ENCODE results near the gene CFAP69.

CFAP69 gene, protein sequence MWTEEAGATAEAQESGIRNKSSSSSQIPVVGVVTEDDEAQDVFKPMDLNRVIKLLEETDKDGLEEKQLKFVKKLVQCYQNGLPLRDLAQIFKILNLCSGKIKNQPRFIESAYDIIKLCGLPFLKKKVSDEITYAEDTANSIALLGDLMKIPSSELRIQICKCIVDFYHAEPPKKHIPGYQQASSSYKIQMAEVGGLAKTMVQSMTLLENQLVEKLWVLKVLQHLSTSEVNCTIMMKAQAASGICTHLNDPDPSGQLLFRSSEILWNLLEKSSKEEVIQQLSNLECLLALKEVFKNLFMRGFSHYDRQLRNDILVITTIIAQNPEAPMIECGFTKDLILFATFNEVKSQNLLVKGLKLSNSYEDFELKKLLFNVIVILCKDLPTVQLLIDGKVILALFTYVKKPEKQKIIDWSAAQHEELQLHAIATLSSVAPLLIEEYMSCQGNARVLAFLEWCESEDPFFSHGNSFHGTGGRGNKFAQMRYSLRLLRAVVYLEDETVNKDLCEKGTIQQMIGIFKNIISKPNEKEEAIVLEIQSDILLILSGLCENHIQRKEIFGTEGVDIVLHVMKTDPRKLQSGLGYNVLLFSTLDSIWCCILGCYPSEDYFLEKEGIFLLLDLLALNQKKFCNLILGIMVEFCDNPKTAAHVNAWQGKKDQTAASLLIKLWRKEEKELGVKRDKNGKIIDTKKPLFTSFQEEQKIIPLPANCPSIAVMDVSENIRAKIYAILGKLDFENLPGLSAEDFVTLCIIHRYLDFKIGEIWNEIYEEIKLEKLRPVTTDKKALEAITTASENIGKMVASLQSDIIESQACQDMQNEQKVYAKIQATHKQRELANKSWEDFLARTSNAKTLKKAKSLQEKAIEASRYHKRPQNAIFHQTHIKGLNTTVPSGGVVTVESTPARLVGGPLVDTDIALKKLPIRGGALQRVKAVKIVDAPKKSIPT

DNA sequence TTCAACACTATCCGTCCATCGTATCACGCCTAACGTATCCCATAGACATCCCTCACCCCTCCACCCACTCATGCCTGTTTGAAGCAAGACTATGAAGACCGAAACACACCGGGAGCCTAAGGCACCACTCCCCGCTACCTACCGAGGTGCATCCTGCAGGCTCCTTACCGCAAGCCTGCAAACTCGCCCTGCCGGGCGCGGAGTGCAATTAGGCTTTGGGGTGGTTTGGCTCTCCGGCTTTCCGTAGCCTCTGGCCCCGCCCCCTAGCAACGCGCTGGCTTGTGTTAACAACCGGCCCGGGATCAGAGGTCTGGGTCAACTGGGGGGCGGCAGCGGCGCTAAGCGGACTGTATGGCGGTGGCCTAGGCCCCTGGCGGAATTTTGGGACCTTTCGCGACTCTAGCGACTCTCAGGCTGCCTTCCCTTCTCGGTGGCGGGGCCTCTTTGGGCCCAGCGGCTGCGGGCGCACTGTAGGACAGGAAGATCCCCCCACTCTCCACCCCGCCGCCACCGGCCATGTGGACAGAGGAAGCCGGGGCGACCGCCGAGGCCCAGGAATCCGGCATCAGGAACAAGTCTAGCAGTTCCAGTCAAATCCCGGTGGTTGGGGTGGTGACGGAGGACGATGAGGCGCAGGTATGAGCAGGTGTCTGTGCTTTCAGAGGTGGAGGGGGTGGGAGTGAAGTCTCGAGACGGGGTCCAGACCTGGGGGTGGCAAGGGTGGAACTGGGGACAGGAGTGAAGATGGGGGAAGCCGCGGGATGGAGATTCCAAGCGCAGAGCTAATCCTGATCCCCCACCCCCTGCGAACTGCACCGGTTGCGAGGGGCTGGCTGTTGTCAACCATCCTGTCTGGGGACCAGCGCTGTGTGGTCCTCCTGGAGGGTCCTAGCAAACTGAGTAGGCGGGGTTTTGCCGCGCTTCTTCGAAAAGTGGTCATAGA is at the start of gene CFAP69:
Gene CFAP69, plus strand, starts transcription at position 266 of the 943 bp plus-strand sequence. Its CDS starts 251 bp downstream, at position 517.
- peak; percentile 82 to 86 for DNase-seq

DNA sequence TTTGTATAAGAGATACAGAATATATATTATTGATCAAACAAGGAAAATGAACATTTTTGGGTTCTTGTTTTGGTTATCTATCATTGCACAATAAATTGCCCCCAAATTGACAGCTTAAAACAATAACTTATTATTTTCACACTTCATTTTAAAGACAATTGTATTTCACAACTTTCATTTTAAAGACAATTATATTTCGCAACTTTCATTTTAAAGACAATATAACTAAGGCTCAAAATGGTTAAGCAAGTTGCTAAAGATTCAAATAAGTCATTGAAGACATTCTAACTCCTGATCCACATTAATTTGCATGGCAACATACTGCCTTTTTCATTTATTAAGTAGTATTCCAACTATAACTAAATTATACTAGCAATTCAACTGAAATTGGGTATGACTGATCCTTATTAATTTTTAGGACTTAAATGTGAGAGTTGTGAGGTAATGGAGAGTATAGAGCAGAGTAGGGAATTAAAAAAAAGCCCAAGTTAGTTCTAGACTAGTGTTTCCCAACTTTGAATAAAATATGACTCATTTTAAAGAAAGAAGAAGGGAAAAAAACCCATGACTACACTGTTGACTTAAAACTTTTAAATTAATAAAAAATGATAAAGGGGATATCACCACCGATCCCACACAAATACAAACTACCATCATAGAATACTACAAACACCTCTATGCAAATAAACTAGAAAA is 43.3 kb upstream of the CFAP69 start:
- no peak for DNase-seq

DNA sequence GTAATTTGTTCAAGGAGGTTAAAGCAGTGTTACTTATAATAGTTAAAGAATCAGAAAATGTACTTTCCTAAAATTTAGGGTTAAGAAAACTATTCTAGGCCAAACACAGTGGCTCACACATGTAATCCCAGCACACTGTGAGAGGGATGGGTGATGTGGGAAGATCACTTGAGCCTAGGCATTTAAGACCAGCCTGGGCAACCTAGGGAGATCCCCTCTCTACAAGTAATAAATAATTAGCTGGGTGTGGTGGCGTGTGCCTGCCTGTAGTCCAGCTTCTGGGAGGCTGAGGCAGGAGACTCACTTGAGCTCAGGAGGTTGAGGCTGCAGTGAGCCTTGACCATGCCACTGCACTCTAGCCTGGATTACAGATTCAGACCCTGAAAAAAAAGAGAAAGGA is 37.0 kb upstream of the CFAP69 start:
- no peak for DNase-seq

DNA sequence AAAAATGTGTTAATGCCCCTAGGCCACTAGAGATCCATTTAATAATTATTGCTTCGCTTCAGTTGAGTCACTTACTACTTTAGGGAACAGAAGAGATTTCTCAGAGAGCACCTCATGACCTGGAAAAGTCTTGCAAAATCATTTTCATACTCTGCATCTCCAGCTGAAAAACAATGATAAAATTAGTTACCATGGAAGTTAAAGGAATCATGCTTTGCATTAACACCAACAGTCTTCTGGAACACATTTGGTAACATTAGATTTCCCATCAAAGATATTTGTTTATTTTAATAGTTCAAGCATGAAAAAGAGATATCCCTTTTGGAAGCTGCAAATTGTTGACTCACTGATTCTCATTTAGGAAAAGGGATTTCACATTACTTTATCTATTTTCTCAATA is 35.2 kb upstream of the CFAP69 start:
- DNase-seq: no peak

DNA sequence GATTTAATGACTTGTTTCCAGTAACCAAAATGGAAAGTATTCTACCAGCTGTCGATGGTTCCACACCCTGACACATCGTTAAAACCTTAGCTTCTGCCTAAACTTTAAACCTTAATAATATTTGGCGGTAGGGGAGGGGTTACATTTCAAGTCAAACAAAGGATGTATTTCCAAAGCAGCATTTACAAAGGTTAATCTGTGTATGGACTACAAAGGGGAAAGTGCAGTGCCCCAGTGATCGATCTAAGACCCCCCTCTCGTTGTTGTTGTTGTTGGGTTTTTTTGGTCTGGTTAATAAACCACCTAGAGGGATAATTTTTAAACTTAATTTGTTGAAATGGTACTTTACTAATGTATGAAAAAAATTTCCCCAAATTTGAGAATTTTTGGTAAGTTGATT is 34.5 kb upstream of the CFAP69 start:
- DNase-seq: no peak

DNA sequence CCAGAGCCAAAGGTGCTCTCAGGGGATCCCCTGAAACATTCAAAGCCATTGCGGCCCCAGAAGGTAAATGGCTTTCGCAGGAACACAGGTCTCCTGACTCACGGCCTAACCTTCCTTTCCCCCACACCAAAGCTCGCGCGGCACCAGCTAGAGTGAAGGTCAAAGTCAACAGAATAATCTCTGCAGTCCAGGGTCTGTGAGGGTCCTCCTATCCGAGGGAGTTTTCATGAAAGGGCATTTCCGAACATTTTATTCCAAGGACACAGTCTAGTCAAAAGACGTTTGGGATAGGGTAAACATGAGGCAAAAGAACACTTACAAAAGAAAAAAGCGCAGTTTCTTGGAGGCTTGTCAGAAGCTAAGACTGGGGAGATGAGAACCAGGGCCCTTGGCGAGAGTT is 34.0 kb upstream of the CFAP69 start:
- no peak for DNase-seq

DNA sequence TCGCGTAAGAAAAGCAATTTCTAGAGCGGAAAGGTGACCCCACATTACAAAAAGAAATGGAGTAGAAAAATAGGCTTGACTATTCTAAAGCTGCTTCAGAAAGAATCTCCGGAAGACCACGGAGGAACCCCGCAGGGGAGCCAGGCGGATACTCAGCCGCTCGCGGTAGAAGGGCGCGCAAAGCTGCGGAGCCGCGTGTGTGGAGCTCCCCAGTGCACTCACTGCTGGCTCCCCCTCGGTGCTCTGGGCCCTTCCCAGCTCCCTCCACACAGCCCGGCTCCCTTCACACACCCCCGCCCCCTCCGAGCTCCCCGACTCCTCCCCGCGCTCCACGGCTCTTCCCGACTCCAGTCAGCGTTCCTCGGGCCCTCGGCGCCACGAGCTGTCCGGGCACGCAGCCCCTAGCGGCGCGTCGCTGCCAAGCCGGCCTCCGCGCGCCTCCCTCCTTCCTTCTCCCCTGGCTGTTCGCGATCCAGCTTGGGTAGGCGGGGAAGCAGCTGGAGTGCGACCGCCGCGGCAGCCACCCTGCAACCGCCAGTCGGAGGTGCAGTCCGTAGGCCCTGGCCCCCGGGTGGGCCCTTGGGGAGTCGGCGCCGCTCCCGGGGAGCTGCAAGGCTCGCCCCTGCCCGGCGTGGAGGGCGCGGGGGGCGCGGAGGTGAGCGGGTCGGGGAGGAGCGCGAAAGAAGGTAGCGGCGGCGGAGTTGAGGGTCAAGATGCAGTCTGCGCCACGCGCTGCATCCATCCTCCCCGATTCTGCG is 33.4 kb upstream of the CFAP69 start, which contains the start of gene STEAP2:
Gene STEAP2, plus strand, starts transcription at position 350 of the 758 bp plus-strand sequence. CDS start 13,343 bp downstream, outside the sequence.
- DNase-seq: peak in 1 of 2 donors; percentile 4

DNA sequence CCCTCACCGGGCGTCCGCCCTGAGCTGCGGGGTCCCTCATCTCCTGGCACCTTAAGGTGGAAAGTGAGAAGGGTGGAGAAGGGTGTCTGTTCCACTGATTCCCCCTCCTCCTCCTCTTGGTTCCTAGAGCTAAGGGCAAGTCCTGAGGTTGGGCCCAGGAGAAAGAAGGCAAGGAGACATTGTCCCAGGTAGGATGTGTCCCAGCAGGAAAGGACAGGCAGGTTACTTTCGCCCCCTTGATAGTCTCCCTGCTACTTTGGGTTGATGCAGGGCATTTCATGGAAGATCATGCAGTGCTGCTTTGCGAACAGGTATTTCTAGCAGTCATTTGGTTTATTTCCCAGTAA is 32.9 kb upstream of the CFAP69 start:
- DNase-seq: no peak

DNA sequence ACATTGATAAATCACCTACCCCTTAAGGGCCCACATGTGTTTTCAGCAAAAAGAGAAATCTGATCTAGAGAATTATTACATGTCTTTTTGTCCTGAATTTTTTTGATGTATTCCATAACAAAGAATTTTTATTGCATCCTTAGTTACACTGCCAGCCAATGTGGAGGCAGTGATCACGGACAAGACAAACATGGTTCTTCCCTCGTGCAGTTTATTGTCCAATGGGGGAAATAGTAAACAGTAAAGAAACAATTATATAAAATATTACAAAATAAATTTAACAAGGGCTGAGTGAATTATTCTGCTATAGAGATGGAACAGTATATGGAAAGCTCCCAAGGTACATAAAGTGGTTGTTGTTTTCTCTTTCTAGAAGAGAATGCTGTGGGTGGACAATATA is 31.5 kb upstream of the CFAP69 start:
- no peak for DNase-seq

DNA sequence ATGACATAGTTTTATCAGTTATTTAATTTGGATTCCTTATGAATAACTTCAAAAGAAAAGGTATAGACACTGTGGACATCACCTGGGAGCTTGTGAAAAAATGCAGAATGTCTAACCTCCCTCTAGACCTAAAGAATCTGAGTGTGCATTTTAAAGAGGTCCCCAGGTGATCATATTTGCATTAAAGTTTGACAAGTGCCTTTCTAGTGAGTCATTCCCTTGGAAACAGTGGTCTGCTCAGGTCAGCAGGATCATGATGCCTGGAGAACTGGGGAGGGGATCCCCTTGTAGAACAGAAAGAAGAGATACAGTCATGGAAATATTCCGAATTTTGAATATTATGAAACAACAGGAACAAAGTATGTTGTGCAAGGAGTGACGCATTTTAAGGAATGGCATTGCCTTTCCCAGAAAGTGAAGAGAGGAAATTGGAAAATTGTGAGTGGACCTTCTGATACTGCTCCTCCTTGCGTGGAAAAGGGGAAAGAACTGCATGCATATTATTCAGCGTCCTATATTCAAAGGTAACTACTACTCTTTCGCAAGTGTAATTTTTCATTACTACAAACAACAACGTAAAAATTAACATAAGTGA is 28.8 kb upstream of the CFAP69 start:
- no peak for DNase-seq

DNA sequence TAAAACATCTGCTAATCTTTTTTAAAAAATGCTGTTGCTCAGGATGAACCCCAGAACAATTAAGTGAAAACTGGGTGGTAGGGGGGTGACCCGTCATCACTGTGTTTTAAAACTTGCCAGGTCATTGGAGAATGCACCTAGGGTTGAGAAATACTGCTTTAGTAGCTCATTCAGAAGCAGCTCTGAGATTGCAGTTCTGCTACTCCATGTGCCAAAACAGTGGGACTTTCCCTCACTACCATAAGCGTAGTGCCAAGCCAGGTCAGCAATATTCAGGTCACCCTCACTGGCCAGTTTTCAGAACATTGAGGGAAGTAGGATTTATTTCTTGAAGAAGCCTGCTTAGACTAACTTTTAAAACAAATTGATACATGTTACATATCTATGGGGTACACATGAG is 28.2 kb upstream of the CFAP69 start:
- DNase-seq: no peak

DNA sequence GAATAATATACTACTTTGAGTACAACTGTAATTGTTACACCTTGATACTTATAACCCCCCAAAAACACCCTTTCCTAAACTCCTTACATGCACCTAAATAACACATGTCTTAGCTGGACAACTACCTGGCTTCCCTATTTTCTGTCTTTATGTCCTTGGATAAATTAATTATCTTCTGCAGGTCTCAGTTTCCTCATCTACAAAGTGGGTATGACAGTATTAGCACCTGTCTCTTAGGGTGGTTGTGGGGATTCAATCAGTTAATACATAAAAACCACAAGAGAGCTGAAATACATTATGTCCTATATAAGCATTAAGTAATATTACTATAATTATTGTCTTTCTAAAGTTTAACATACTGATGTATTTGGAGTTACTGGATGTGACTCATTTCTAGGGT is 22.6 kb upstream of the CFAP69 start:
- DNase-seq: no peak

DNA sequence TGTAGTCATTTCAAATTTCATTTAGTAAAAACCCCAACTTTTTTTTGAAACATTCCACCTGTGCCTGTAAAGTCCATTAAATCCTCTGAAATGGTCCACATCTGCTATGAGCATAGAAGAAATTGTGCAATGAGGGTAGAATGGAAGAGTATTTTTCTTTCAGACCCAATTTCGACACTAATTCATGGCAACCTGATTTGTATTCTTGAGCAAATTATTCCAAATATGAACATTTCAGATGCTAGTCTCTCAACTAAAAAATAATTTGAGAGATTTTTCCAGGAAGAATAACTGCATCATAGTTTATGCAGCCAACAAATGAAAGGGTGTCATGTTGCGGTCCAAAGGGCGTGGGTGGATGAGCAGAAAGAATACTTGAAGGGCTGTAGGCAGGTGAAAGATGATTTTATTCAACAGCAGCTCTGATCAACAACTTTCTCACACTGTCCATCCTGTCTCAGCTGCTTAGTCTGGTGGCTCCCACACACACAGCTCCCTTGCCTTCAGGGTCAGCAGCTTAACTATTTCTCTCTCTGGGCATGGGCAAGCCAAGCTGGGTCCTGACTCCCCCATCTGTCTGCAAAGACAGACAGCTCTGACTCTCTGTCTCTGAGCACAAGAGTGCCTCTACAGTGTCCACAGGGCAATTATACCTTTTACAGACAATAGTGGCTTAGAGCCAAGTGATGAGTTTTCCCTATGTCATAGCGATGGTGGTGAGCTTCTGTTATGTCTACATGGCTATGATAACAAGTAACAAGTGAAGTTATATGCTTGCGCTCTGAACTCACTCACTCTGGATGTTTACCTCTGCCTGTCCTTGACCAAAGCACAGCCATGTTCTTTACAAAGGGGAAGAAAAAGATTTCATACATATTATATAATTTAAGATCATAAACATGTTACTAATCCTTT is 21.9 kb upstream of the CFAP69 start:
- no peak for DNase-seq

DNA sequence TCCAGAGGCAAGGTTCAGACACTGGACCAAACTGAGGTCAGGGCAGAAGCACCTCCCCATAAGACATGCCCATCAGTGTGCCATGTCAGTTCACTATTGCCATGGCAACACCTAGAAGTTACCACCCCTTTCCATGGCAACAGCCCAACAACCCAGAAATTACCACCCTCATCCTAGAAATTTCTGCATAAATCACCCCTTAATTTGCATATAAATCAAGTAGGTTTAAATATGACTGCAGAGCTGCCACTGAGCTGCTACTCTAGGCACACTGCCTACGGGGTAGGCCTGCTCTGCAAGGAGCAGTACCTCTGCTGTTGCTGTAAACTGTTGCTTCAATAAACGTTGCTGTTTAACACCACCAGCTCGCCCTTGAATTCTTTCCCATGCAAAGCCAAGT is 20.8 kb upstream of the CFAP69 start:
- DNase-seq: no peak

DNA sequence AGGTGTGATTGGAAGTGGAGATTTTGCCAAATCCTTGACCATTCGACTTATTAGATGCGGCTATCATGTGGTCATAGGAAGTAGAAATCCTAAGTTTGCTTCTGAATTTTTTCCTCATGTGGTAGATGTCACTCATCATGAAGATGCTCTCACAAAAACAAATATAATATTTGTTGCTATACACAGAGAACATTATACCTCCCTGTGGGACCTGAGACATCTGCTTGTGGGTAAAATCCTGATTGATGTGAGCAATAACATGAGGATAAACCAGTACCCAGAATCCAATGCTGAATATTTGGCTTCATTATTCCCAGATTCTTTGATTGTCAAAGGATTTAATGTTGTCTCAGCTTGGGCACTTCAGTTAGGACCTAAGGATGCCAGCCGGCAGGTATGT is 19.8 kb upstream of the CFAP69 start:
- DNase-seq: no peak

DNA sequence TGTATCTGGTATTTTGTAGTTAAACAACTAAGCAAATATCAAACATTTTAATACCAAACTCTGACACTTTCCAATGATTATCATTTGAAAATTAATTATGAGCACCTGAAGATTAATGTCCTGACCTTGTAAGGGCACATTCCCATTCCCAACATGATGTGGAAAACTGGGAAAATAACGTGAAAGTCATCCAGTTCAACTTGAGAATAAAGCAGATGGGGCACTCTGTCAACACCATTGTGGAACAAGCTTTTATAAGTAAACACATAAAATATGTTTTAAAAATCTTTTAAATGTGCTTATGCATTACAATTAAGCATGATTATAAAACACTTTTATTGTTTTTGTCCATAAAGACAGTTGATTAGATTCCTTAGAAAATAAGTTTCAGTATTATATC is 19.4 kb upstream of the CFAP69 start:
- no peak for DNase-seq

DNA sequence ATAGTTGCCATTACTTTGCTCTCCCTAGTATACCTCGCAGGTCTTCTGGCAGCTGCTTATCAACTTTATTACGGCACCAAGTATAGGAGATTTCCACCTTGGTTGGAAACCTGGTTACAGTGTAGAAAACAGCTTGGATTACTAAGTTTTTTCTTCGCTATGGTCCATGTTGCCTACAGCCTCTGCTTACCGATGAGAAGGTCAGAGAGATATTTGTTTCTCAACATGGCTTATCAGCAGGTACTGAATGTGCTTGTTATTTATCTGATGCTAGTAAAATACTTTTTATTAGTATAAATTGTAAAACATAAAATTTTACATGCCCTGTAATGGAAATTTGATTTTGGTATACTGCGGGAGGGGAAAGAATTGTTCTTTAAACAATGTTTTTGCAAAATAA is 17.7 kb upstream of the CFAP69 start:
- DNase-seq: no peak

DNA sequence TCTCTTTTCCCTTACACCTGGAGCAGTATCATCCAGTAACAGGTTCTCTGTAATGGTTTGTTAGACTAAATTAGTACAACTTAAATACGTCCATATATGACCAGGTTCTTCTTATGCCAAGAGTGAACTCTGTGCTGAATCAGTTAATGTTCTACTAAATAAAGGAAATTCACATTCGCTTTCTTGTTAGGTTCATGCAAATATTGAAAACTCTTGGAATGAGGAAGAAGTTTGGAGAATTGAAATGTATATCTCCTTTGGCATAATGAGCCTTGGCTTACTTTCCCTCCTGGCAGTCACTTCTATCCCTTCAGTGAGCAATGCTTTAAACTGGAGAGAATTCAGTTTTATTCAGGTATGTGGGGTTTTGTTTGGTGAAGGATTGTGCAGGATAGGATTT is 15.3 kb upstream of the CFAP69 start:
- DNase-seq: no peak

DNA sequence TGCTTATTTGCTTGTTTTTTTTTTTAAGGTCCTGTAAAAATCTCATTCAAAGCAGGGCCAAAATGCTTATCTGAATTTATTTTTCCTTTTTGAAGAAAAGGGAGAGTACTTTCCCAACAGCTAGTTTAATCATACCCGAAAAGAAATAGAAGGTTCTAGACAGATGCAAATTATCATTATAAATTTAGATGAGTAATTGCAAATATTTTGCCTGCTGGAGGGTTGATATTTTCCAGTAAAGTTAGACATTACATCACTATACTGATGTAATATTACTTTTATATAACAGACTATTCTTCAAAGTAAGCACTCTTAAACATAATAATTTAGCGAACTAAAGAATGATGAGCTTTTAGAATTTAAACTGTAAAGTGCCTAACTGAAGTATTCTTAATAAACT is 14.1 kb upstream of the CFAP69 start:
- no peak for DNase-seq

DNA sequence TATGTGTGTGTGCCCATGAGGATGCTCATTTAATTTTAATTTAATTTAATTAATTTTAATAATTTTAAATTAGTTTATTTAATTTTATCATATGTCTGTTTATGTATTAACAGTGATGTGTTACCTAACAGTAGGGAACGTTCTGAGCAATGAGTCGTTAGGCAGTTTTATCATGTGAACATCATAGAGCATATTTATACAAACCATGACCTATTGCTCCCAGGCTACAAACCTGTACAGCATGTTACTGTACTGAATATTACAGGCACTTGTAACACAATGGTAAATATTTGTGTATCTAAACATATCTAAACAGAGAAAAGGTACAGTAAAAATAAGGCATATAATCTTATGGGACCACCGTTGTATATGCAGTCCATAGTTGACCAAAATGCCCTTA is 13.7 kb upstream of the CFAP69 start:
- DNase-seq: no peak
